ENCODE data around the gene PRSS12.

PRSS12 gene

GRCh38 chr4:118345813-118346212 is 7.0 kb downstream of the PRSS12 start:
- DNase-seq = no peak
- Histone ChIP-seq H3K9me3 (no peaks in the 10 kb centered on the region), H3K4me1 (peaks cover 11% of the 10 kb centered on the region), H3K36me3 (no peaks in the 10 kb centered on the region; the same call in 1 of the 2 replicates), H3K27me3 (no peaks in the 10 kb centered on the region), H3K4me3 (ENCODE audit: low read depth, low read length) (no peak overlapping the region)
- TF ChIP-seq CTCF (IDR thresholded peaks at IDR 0.05; ENCODE audit: low read depth, low read length) = no peak

GRCh38 chr4:118344801-118345200 is 8.0 kb downstream of the PRSS12 start:
- no peak for DNase-seq
- H3K4me3 ChIP-seq (ENCODE audit: low read depth, low read length) = no peak overlapping the region
- H3K9me3 ChIP-seq = no peaks in the 10 kb centered on the region
- peaks cover 15% of the 10 kb centered on the region for H3K4me1 ChIP-seq
- H3K27me3 ChIP-seq = no peaks in the 10 kb centered on the region
- H3K36me3 ChIP-seq = no peaks in the 10 kb centered on the region; the same call in 1 of the 2 replicates
- no peak for TF ChIP-seq CTCF (IDR thresholded peaks at IDR 0.05; ENCODE audit: low read depth, low read length)

GRCh38 chr4:118343501-118343900 is 9.3 kb downstream of the PRSS12 start:
- no peak for DNase-seq
- H3K4me1 ChIP-seq = peaks cover 16% of the 10 kb centered on the region

GRCh38 chr4:118340109-118340508 is 12.7 kb downstream of the PRSS12 start:
- peaks cover 28% of the 10 kb centered on the region for H3K4me1 ChIP-seq
- DNase-seq = no peak
- H3K4me3 ChIP-seq (ENCODE audit: low read depth, low read length) = no peak overlapping the region
- H3K27me3 ChIP-seq = no peaks in the 10 kb centered on the region
- no peaks in the 10 kb centered on the region for H3K9me3 ChIP-seq
- no peak for TF ChIP-seq CTCF (IDR thresholded peaks at IDR 0.05; ENCODE audit: low read depth, low read length)
- H3K36me3 ChIP-seq = no peaks in the 10 kb centered on the region

More at GRCh38 chr4:118343501-118343900, 9.3 kb downstream of the PRSS12 start:
- Histone ChIP-seq H3K36me3 (no peaks in the 10 kb centered on the region; the same call in 1 of the 2 replicates), H3K27me3 (no peaks in the 10 kb centered on the region), H3K9me3 (no peaks in the 10 kb centered on the region), H3K4me3 (ENCODE audit: low read depth, low read length) (no peak overlapping the region)
- no peak for TF ChIP-seq CTCF (IDR thresholded peaks at IDR 0.05; ENCODE audit: low read depth, low read length)

GRCh38 chr4:118338981-118339765 is 13.6 kb downstream of the PRSS12 start:
- no peaks in the 10 kb centered on the region for H3K9me3 ChIP-seq
- TF ChIP-seq CTCF (IDR thresholded peaks at IDR 0.05; ENCODE audit: low read depth, low read length) = no peak
- H3K36me3 ChIP-seq = peaks cover 4% of the 10 kb centered on the region; the same call in 1 of the 2 replicates
- no peak for DNase-seq
- H3K4me1 ChIP-seq = peaks cover 25% of the 10 kb centered on the region
- H3K27me3 ChIP-seq = no peaks in the 10 kb centered on the region
- no peak overlapping the region for H3K4me3 ChIP-seq (ENCODE audit: low read depth, low read length)

- H3K4me1 ChIP-seq = peaks cover 25% of the 10 kb centered on the region
- H3K4me3 ChIP-seq (ENCODE audit: low read depth, low read length) = no peak overlapping the region
- H3K36me3 ChIP-seq = peaks cover 4% of the 10 kb centered on the region; the same call in 1 of the 2 replicates
- no peaks in the 10 kb centered on the region for H3K9me3 ChIP-seq
- no peak for DNase-seq
- H3K27me3 ChIP-seq = no peaks in the 10 kb centered on the region
- no peak for TF ChIP-seq CTCF (IDR thresholded peaks at IDR 0.05; ENCODE audit: low read depth, low read length)
Observed at GRCh38 chr4:118338518-118338917, 14.3 kb downstream of the PRSS12 start.

All from BE2C (cell line).